IPS-20b (cell line): ENCODE results near the gene TIMM29.
A peak's percentile ranks its signal among the peaks of the same experiment; 100 is the strongest.

Source experiments
- H3K27ac ChIP-seq: one replicate; pipeline ENCODE4 v1.5.1; 2013; ENCODE audit warnings: low read length
- H3K27me3 ChIP-seq: 2 replicates; pipeline ENCODE4 v1.6.1; 2013; ENCODE audit warnings: mild to moderate bottlenecking, low read length, inconsistent platforms; ENCODE audit not compliant: insufficient read depth
- H3K36me3 ChIP-seq: 2 replicates; pipeline ENCODE4 v1.6.1; 2013; ENCODE audit warnings: low read depth, mild to moderate bottlenecking, inconsistent platforms, low read length, moderate library complexity; ENCODE audit not compliant: insufficient read depth
- H3K4me1 ChIP-seq: 2 replicates; pipeline ENCODE4 v1.6.1; 2013; ENCODE audit warnings: mild to moderate bottlenecking, control low read depth, inconsistent platforms, low read length, moderate library complexity; ENCODE audit not compliant: insufficient read depth
- H3K4me3 ChIP-seq: 2 replicates; pipeline ENCODE4 v1.5.1; 2013; ENCODE audit warnings: mild to moderate bottlenecking, low read length, inconsistent platforms
- H3K9ac ChIP-seq: 2 replicates; pipeline ENCODE4 v1.6.1; 2013; ENCODE audit warnings: low read depth, mild to moderate bottlenecking, inconsistent platforms, low read length, moderate library complexity
- H3K9me3 ChIP-seq: 2 replicates; pipeline ENCODE4 v1.6.1; 2013; ENCODE audit warnings: mild to moderate bottlenecking, low read depth, low read length, inconsistent platforms; ENCODE audit not compliant: insufficient read depth

The TIMM29 gene

GRCh38 chr19:10928563-10929401, at the start of gene TIMM29, which contains the start of gene YIPF2:
TIMM29 (plus strand) TSS chr19:10928811; CDS start chr19:10928823, 12 bp downstream.
YIPF2 (minus strand) TSS chr19:10928639; CDS start chr19:10928410, 229 bp downstream.
- Histone ChIP-seq H3K4me1 (peaks cover 4% of the 10 kb centered on the region; the same call in 1 of the 2 replicates), H3K36me3 (peaks cover 21% of the 10 kb centered on the region), H3K27me3 (no peaks in the 10 kb centered on the region), H3K27ac (no peak within 1 kb of the TSS), H3K4me3 (peak within 1 kb of the TSS; percentile 89), H3K9me3 (no peaks in the 10 kb centered on the region), H3K9ac (peak within 1 kb of the TSS; percentile 69)

GRCh38 chr19:10881403-10882107, 47.1 kb upstream of the TIMM29 start:
- peaks cover 40% of the 10 kb centered on the region for H3K4me1 ChIP-seq
- no peaks in the 10 kb centered on the region for H3K27me3 ChIP-seq
- no peaks in the 10 kb centered on the region for H3K9me3 ChIP-seq
- peak overlapping the region; percentile 85 for H3K27ac ChIP-seq
- no peaks in the 10 kb centered on the region for H3K36me3 ChIP-seq
- H3K9ac ChIP-seq: peak overlapping the region; percentile 63; the same call in 1 of the 2 replicates
- peak overlapping the region; percentile 34; the same call in 1 of the 2 replicates for H3K4me3 ChIP-seq

GRCh38 chr19:10882108-10882457, 46.5 kb upstream of the TIMM29 start:
- peak overlapping the region; percentile 63; the same call in 1 of the 2 replicates for H3K9ac ChIP-seq
- H3K27ac ChIP-seq: peak overlapping the region; percentile 85
- peaks cover 40% of the 10 kb centered on the region for H3K4me1 ChIP-seq
- H3K36me3 ChIP-seq: no peaks in the 10 kb centered on the region
- no peaks in the 10 kb centered on the region for H3K9me3 ChIP-seq
- H3K27me3 ChIP-seq: no peaks in the 10 kb centered on the region
- peak overlapping the region; percentile 34; the same call in 1 of the 2 replicates for H3K4me3 ChIP-seq

GRCh38 chr19:10884274-10884673, 44.3 kb upstream of the TIMM29 start:
- no peak overlapping the region; the same call in 1 of the 2 replicates for H3K9ac ChIP-seq
- no peak overlapping the region for H3K27ac ChIP-seq
- peaks cover 56% of the 10 kb centered on the region for H3K4me1 ChIP-seq
- H3K9me3 ChIP-seq: no peaks in the 10 kb centered on the region
- no peak overlapping the region for H3K4me3 ChIP-seq
- no peaks in the 10 kb centered on the region for H3K27me3 ChIP-seq
- H3K36me3 ChIP-seq: no peaks in the 10 kb centered on the region

- Histone ChIP-seq H3K27ac (no peak overlapping the region), H3K36me3 (no peaks in the 10 kb centered on the region), H3K27me3 (no peaks in the 10 kb centered on the region), H3K4me1 (peaks cover 47% of the 10 kb centered on the region), H3K9me3 (no peaks in the 10 kb centered on the region), H3K4me3 (no peak overlapping the region; the same call in 1 of the 2 replicates), H3K9ac (peak overlapping the region; percentile 33; the same call in 1 of the 2 replicates)
Measured at GRCh38 chr19:10885201-10886169, 43.1 kb upstream of the TIMM29 start.

- Histone ChIP-seq H3K27me3 (no peaks in the 10 kb centered on the region), H3K36me3 (no peaks in the 10 kb centered on the region), H3K4me3 (peak overlapping the region; percentile 30; the same call in 1 of the 2 replicates), H3K9me3 (no peaks in the 10 kb centered on the region), H3K9ac (peak overlapping the region; percentile 79; the same call in 1 of the 2 replicates), H3K27ac (peak overlapping the region; percentile 18), H3K4me1 (peaks cover 41% of the 10 kb centered on the region; the same call in 1 of the 2 replicates)
Measured at GRCh38 chr19:10887616-10888367, 40.8 kb upstream of the TIMM29 start.

- Histone ChIP-seq H3K9ac (peak overlapping the region; percentile 79), H3K27me3 (no peaks in the 10 kb centered on the region), H3K9me3 (no peaks in the 10 kb centered on the region), H3K27ac (peak overlapping the region; percentile 87), H3K4me3 (peak overlapping the region; percentile 30; the same call in 1 of the 2 replicates), H3K4me1 (peaks cover 41% of the 10 kb centered on the region; the same call in 1 of the 2 replicates), H3K36me3 (no peaks in the 10 kb centered on the region)
Measured at GRCh38 chr19:10888421-10888866, 40.2 kb upstream of the TIMM29 start.

GRCh38 chr19:10889880-10890279, 38.7 kb upstream of the TIMM29 start:
- peaks cover 43% of the 10 kb centered on the region; the same call in 1 of the 2 replicates for H3K4me1 ChIP-seq

GRCh38 chr19:10891405-10892086, 37.1 kb upstream of the TIMM29 start:
- no peak overlapping the region for H3K27ac ChIP-seq
- no peak overlapping the region for H3K4me3 ChIP-seq
- peaks cover 39% of the 10 kb centered on the region; the same call in 1 of the 2 replicates for H3K4me1 ChIP-seq
- no peaks in the 10 kb centered on the region for H3K9me3 ChIP-seq
- no peaks in the 10 kb centered on the region for H3K36me3 ChIP-seq
- peak overlapping the region; percentile 27; the same call in 1 of the 2 replicates for H3K9ac ChIP-seq
- no peaks in the 10 kb centered on the region for H3K27me3 ChIP-seq

More at GRCh38 chr19:10889880-10890279, 38.7 kb upstream of the TIMM29 start:
- no peak overlapping the region for H3K4me3 ChIP-seq
- H3K9me3 ChIP-seq: no peaks in the 10 kb centered on the region
- no peak overlapping the region for H3K9ac ChIP-seq
- H3K27me3 ChIP-seq: no peaks in the 10 kb centered on the region
- H3K27ac ChIP-seq: no peak overlapping the region
- no peaks in the 10 kb centered on the region for H3K36me3 ChIP-seq

- no peak overlapping the region for H3K4me3 ChIP-seq
- no peak overlapping the region for H3K27ac ChIP-seq
- H3K36me3 ChIP-seq: no peaks in the 10 kb centered on the region
- peaks cover 39% of the 10 kb centered on the region; the same call in 1 of the 2 replicates for H3K4me1 ChIP-seq
- no peaks in the 10 kb centered on the region for H3K9me3 ChIP-seq
- no peaks in the 10 kb centered on the region for H3K27me3 ChIP-seq
- H3K9ac ChIP-seq: no peak overlapping the region
Measured at GRCh38 chr19:10892256-10892655, 36.4 kb upstream of the TIMM29 start.
